Muscle of arm (tissue), 12 donors: ENCODE measurements around the gene HIC1. TPM values are rescaled to one million over a fixed set of nuclear protein-coding genes. Genes with fewer than 3 reads are reported as not detected.
A peak's percentile ranks its signal among the peaks of the same experiment; 100 is the strongest.

Experiments used
- DNase-seq: peaks from one replicate; pipeline ENCODE4 v3.0.0-alpha.2; 2013
- polyA plus RNA-seq, 12 donors: library from polyadenylated mRNA; unstranded; fragments of 120-200 nt; gene quantifications; one replicate each; pipeline ENCODE4 v1.2.1, GENCODE V29; 2013; ENCODE audit not compliant: insufficient read length in 12 of 12

HIC1 gene
- polyA plus RNA-seq, 12 donors: 16.3 to 77.6 (median 22.9) TPM; not detected in 1

GRCh38 chr17:2042390-2042847 lies 12.5 kb upstream of the HIC1 start:
- no peak for DNase-seq

- DNase-seq: no peak
These were observed 12.0 kb upstream of the HIC1 start for GRCh38 chr17:2042933-2043332.

DNA sequence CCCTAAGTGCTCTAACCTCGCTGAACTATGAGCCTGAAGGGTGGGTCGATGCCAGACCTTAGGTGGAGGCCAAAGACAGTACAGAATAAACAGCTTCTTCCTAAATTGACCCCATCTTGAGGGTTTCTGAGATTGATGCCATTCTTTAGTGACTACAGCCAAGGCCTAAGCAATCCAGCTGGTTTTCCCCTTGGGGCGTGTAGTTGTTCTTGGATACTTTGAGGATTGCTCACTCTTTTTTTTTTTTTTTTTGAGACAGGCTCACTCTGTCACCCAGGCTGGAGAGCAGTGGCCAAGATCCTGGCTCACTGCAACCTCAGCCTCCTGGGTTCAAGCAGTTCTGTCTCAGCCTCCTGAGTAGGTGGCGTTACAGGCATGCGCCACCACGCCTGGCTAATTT lies 11.1 kb upstream of the HIC1 start:
- DNase-seq: no peak

DNA sequence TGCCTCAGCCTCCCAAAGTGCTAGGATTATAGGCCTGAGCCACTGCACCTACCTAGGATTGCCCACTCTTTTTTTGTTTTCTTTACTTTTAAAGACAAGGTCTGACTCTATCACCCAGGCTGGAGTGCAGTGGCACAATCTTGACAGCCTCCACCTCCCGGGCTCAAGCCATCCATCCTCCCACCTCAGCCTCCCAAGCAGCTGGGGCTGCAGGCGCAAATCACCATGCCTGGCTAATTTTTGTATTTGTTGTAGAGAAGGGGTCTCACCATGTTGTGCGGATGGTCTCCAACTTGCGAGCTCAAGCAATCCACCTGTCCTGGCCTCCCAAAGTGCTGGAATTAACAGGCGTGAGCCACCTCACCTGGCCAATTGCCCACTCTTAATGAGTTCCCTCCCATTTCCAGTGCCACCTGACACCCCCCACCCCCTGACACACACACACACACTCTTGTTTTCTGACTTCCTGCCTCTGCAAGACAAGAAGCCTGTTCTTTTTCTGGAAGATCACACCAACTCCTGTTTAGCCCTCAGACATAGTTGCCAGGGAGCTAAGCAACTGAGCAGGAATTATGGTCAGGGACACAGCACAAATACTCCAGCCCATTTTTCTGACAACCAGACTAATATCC lies 10.5 kb upstream of the HIC1 start:
- no peak for DNase-seq

- no peak for DNase-seq
These were observed 7.3 kb upstream of the HIC1 start for GRCh38 chr17:2047590-2047989.

- DNase-seq: no peak
These were observed 6.1 kb upstream of the HIC1 start for GRCh38 chr17:2048805-2049204.

- no peak for DNase-seq
These were observed 5.3 kb upstream of the HIC1 start for GRCh38 chr17:2049333-2050299.

DNA sequence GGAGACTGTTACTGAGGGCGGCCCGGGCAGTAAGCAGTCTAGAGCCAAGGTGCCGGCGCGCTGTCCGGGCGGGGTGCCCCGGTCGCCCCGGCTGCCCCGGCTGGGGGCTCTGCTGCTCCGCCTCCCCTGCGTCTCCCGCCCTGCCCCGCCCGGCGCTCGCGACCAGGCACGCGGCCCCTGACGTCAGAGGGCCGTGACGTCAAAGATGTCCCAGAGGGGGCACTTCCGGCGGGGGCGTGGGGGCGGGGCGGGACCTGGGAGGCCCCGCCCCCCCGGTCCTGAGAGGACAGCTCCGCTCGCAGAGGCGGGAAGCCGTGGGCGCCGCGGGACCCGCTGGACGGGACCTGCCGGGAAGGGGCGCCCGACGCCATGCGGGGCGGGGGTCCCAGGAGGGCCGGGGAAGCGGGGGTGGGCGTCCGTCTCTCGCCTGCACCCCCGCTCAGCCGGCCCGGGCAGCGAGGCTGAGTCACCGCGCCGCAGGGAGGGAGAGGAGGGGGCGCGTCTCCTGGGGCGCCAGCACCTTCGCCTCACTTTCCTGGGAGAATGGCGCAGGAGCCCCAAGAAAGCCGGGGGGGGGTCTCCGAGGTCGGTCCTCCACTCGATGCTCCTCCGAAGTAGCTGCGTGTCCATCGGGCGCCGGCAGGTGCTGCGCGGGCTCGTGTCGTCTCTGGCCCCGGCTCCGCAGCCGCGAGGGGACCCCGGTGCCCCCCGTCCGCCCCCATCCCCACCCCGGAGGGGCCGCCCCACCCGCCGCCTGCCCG lies 4.4 kb upstream of the HIC1 start:
- no peak for DNase-seq

GRCh38 chr17:2051061-2051932 lies 3.6 kb upstream of the HIC1 start:
- DNase-seq: no peak

DNA sequence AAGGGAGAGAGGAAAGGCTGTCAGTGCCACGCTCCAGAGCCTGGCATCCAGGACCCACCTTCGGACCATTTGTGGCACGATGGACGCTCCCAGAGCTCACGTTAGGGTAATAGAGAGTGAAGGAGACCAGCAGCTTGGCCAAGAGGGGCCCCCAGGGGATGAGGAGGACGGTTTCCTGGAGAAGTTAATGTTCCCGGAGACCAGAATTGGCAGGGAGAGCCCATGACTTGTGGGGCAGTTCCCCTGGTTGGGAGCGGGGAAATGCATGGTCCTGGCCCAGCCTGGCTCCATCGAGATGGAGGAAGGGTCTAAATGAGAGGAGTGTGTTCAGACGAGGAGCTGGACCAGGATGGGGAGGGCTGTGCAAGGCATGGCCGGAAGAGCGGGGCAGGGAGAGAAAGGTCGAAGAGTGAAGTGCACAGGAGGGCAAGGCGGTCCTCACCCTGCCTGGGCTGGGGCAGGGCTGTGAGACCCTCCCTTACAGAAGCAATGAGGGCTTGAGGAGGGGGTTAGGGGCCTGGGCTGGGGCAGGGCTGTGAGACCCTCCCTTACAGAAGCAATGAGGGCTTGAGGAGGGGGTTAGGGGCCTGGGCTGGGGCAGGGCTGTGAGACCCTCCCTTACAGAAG lies 2.9 kb upstream of the HIC1 start:
- no peak for DNase-seq

DNA sequence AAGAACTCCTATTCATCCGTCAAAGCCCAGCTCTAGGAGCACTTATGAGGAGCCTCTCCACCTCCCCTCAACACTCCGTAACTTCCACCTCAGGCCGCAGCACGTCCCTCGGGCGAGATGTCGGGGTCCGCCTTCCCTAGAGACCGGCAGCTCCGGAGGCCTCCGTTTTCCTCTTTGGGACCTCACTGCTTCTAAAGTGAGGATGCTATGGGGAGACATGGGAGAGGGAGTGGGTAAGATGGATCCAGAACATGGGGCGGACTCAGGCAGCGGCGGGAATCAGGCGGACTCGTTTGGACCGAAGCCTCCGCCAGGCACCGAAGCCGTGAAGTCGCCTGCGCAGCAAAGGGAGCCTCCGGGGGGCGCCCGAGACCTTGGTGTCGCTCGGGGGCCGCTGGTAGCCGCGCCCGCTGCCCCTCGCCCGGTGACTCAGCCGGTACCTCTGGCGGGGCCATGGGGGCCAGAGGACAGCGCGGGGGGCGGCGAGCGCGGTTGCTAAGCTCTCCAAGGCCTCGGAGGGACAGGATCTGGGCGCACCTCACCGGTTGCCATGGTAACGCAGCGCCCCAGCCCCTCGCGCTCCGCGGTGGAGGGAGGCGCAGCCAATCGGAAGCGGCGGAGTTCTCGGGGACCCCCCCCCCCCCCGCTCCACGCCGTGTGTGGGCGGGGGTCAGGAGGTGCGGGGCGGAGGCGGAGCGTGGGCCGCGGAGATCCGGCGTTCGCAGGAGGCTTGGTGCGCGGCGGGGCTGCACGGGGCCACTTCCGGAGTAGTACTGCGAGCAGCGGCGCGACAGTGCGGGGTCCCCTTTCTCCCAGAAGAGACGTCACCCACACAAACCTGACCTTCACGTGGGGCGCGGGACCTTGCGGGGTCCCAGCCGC lies 1.3 kb upstream of the HIC1 start:
- DNase-seq: peak; percentile 63

- DNase-seq: no peak
These were observed 716 bp upstream of the HIC1 start for GRCh38 chr17:2054262-2054511.

DNA sequence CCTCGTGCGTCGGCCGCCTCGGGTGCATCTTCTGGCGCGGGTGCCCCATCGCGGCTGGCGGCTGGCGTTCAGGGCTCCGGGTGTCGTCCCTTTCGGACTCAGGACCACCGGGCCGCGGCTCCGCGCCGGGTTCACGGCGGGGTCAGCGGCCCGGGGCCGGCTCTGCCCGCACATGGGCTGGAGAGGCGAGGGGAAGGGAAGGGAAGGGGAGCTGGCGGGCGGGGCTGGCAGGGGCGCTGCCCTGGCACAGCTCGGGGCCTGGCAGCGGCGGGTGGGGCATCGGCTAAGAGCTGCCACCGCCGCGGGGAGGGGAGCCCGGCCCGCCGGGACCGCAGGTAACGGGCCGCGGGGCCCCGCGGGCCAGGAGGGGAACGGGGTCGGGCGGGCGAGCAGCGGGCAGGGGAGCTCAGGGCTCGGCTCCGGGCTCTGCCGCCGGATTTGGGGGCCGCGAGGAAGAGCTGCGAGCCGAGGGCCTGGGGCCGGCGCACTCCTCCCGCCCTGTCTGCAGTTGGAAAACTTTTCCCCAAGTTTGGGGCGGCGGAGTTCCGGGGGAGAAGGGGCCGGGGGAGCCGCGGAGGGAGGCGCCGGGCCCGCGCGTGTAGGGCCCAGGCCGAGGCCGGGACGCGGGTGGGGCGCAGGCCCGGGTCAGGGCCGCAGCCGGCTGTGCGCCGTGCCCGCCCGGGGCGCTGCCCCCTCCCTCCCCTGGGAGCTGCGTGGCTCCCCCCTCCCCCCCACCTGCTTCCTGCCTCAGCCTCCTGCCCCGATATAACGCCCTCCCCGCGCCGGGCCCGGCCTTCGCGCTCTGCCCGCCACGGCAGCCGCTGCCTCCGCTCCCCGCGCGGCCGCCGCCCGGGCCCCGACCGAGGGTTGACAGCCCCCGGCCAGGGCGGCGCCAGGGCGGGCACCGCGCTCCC lies 646 bp downstream of the HIC1 start:
- DNase-seq: no peak

- DNase-seq: peak; percentile 49
These were observed 1.6 kb downstream of the HIC1 start for GRCh38 chr17:2056206-2057174.

GRCh38 chr17:2057175-2057759 lies 2.4 kb downstream of the HIC1 start:
- no peak for DNase-seq

DNA sequence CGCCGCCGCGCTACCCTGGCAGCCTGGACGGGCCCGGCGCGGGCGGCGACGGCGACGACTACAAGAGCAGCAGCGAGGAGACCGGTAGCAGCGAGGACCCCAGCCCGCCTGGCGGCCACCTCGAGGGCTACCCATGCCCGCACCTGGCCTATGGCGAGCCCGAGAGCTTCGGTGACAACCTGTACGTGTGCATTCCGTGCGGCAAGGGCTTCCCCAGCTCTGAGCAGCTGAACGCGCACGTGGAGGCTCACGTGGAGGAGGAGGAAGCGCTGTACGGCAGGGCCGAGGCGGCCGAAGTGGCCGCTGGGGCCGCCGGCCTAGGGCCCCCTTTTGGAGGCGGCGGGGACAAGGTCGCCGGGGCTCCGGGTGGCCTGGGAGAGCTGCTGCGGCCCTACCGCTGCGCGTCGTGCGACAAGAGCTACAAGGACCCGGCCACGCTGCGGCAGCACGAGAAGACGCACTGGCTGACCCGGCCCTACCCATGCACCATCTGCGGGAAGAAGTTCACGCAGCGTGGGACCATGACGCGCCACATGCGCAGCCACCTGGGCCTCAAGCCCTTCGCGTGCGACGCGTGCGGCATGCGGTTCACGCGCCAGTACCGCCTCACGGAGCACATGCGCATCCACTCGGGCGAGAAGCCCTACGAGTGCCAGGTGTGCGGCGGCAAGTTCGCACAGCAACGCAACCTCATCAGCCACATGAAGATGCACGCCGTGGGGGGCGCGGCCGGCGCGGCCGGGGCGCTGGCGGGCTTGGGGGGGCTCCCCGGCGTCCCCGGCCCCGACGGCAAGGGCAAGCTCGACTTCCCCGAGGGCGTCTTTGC lies 3.1 kb downstream of the HIC1 start:
- no peak for DNase-seq
